ENCODE results near the gene SLC19A2.

SLC19A2 gene

DNA sequence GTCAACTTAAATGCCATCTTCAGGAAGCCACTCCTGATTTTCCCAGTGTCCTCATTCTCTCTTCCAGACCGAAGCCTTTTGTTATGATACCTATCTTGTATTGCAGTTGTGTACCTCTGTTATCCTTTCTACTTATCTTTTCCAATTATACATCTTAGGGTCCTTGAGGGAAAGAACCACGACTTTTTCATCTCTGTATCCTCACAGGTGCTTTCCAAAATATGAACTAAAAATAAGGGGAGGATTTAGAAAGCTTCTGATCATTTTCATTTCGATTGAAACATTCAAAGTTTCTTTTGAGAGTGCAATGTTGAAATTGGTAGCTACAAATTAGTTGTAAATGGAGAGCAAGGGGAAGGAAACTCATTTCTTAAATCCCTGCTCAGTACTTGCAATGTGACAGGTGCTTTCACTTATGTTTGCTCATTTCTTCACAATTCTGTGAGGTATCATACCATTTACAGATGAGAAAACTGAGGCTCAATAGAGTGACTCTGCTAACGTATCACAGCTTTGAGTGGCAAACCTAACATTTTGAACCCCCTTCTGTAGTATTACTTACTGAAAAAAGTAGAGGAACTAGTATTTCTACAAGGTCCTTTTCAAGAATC, 24.2 kb downstream of the SLC19A2 start:
- H3K9ac ChIP-seq (ENCODE audit: low read depth, low read length, poor library complexity, severe bottlenecking): no peak overlapping the region
- H3K79me2 ChIP-seq (ENCODE audit: insufficient read depth, low read length): no peaks in the 10 kb centered on the region
- H3K36me3 ChIP-seq (ENCODE audit: insufficient read depth, low read length): no peaks in the 10 kb centered on the region; the same call in 1 of the 2 replicates
- H3K9me3 ChIP-seq (ENCODE audit: insufficient read depth, low read depth, low read length): peaks cover 16% of the 10 kb centered on the region
- H4K20me1 ChIP-seq (ENCODE audit: insufficient read depth, low read length, poor library complexity, severe bottlenecking): no peaks in the 10 kb centered on the region
- H2AFZ ChIP-seq (ENCODE audit: low read length): no peak overlapping the region
- no peaks in the 10 kb centered on the region for H3K27me3 ChIP-seq (ENCODE audit: insufficient read depth, low read length, poor library complexity, severe bottlenecking)
- no peaks in the 10 kb centered on the region for H3K9me2 ChIP-seq (replicated peaks; ENCODE audit: low read depth, low read length)
- no peak for TF ChIP-seq EZH2phosphoT487 (IDR thresholded peaks at IDR 0.05; ENCODE audit: borderline replicate concordance)
- TF ChIP-seq, protein P1, sequence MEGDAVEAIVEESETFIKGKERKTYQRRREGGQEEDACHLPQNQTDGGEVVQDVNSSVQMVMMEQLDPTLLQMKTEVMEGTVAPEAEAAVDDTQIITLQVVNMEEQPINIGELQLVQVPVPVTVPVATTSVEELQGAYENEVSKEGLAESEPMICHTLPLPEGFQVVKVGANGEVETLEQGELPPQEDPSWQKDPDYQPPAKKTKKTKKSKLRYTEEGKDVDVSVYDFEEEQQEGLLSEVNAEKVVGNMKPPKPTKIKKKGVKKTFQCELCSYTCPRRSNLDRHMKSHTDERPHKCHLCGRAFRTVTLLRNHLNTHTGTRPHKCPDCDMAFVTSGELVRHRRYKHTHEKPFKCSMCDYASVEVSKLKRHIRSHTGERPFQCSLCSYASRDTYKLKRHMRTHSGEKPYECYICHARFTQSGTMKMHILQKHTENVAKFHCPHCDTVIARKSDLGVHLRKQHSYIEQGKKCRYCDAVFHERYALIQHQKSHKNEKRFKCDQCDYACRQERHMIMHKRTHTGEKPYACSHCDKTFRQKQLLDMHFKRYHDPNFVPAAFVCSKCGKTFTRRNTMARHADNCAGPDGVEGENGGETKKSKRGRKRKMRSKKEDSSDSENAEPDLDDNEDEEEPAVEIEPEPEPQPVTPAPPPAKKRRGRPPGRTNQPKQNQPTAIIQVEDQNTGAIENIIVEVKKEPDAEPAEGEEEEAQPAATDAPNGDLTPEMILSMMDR (conservative IDR thresholded peaks at IDR 0.05; ENCODE audit: low read length): no peak
- no peaks in the 10 kb centered on the region for H3F3A ChIP-seq (ENCODE audit: low read depth)
- no peak overlapping the region for H3K4me2 ChIP-seq (ENCODE audit: low read depth, low read length, poor library complexity, severe bottlenecking)
- H3K4me1 ChIP-seq (ENCODE audit: insufficient read depth, low read length, poor library complexity, severe bottlenecking): peaks cover 14% of the 10 kb centered on the region
- H3K4me3 ChIP-seq (ENCODE audit: low read length, poor library complexity, severe bottlenecking): no peak overlapping the region

DNA sequence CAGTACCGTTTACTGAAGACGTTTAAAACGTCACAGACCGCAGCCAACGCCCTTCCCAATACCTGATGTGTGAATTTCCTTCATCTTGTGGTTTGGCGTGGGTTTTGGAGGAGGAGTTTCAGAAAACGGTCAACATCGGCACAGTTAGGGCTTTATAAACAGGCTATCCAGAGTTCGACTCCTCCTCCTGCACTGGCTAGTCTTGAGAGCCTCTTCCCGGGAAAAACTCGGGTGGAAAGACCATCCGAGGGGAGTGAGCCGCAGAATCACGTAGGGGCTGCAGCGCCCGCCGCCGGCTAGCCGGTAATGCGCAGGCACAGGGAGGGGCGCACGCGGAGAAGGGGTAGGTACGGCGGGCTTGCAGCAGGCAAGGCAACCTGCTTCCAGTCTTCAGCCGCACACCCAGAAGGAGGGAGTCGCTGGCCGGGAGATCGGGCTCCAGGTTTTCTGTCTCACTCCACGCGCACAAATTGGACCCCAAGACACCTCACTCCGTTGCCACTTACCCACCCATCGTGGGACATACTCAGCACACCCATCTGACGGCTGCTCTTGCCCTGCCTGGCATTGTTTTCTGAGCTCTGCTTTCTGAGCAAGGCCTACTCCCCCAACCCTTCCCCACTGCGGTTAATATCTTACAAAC, 25.4 kb downstream of the SLC19A2 start:
- H3K9ac ChIP-seq (ENCODE audit: low read depth, low read length, poor library complexity, severe bottlenecking): no peak overlapping the region
- no peaks in the 10 kb centered on the region for H3K79me2 ChIP-seq (ENCODE audit: insufficient read depth, low read length)
- no peak overlapping the region for H3K4me3 ChIP-seq (ENCODE audit: low read length, poor library complexity, severe bottlenecking)
- peaks cover 11% of the 10 kb centered on the region for H3K4me1 ChIP-seq (ENCODE audit: insufficient read depth, low read length, poor library complexity, severe bottlenecking)
- H3K4me2 ChIP-seq (ENCODE audit: low read depth, low read length, poor library complexity, severe bottlenecking): no peak overlapping the region
- H3K9me2 ChIP-seq (replicated peaks; ENCODE audit: low read depth, low read length): no peaks in the 10 kb centered on the region
- H2AFZ ChIP-seq (ENCODE audit: low read length): no peak overlapping the region
- no peaks in the 10 kb centered on the region for H4K20me1 ChIP-seq (ENCODE audit: insufficient read depth, low read length, poor library complexity, severe bottlenecking)
- H3F3A ChIP-seq (ENCODE audit: low read depth): no peaks in the 10 kb centered on the region
- H3K27me3 ChIP-seq (ENCODE audit: insufficient read depth, low read length, poor library complexity, severe bottlenecking): no peaks in the 10 kb centered on the region
- peaks cover 17% of the 10 kb centered on the region for H3K9me3 ChIP-seq (ENCODE audit: insufficient read depth, low read depth, low read length)
- no peaks in the 10 kb centered on the region for H3K36me3 ChIP-seq (ENCODE audit: insufficient read depth, low read length)
- TF ChIP-seq, protein P1 (conservative IDR thresholded peaks at IDR 0.05; ENCODE audit: low read length): no peak
- TF ChIP-seq EZH2phosphoT487 (IDR thresholded peaks at IDR 0.05; ENCODE audit: borderline replicate concordance): no peak

DNA sequence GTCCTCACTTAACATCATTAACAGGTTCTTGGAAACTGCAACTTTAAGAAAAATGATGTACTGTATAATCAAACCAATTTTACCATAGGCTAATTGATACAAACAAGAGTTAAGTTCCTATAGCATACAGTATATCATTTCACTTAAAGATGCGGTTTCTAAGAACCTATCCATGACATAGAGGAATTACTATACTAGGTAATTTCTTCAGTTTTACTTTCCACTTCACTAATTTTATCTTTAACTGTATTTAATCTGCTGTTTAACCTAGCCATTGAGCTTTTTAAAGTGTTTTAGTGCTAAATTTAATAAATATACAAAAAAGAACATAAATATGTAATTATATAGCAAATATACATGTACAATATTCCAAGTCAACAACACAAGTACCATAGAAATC, 28.3 kb downstream of the SLC19A2 start:
- Histone ChIP-seq H3K4me3 (ENCODE audit: low read length, poor library complexity, severe bottlenecking) (no peak overlapping the region), H3K27me3 (ENCODE audit: insufficient read depth, low read length, poor library complexity, severe bottlenecking) (no peaks in the 10 kb centered on the region), H4K20me1 (ENCODE audit: insufficient read depth, low read length, poor library complexity, severe bottlenecking) (no peaks in the 10 kb centered on the region), H3K9ac (ENCODE audit: low read depth, low read length, poor library complexity, severe bottlenecking) (no peak overlapping the region), H3K36me3 (ENCODE audit: insufficient read depth, low read length) (no peaks in the 10 kb centered on the region), H2AFZ (ENCODE audit: low read length) (no peak overlapping the region), H3K79me2 (ENCODE audit: insufficient read depth, low read length) (no peaks in the 10 kb centered on the region), H3K9me3 (ENCODE audit: insufficient read depth, low read depth, low read length) (peaks cover 17% of the 10 kb centered on the region), H3K4me2 (ENCODE audit: low read depth, low read length, poor library complexity, severe bottlenecking) (no peak overlapping the region), H3F3A (ENCODE audit: low read depth) (no peaks in the 10 kb centered on the region), H3K9me2 (replicated peaks; ENCODE audit: low read depth, low read length) (no peaks in the 10 kb centered on the region), H3K4me1 (ENCODE audit: insufficient read depth, low read length, poor library complexity, severe bottlenecking) (no peaks in the 10 kb centered on the region)
- TF ChIP-seq, protein P1 (conservative IDR thresholded peaks at IDR 0.05; ENCODE audit: low read length): no peak

Measured in Loucy (cell line).